Psoas muscle (tissue), 8 donors: ENCODE results near the gene ACTL6B. TPM values are rescaled to one million over a fixed set of nuclear protein-coding genes. Genes with fewer than 3 reads are reported as not detected.
A peak's percentile ranks its signal among the peaks of the same experiment; 100 is the strongest.

Experiments
- ATAC-seq, 4 donors: fragments of 200-7000 bp; cut with Tn5 transposase; one replicate each; pipeline ENCODE4 v1.9.1; 2020; ENCODE audit warnings: moderate library complexity in 3 of 4, mild to moderate bottlenecking in 2 of 4
- DNase-seq, 2 donors: peaks; one replicate each; pipeline ENCODE4 v3.0.0-alpha.2; 2020
- H3K27ac ChIP-seq: fragments of 200-600 bp; one replicate; pipeline ENCODE4 v1.8.0; 2022
- H3K27me3 ChIP-seq, 3 donors: fragments of 200-600 bp in 1 of 3; one replicate each; pipeline versions ENCODE4 v1.6.1 to v1.8.0; 2013 to 2022; ENCODE audit warnings: low read length in 2 of 3, mild to moderate bottlenecking in 2 of 3, moderate library complexity in 1 of 3; ENCODE audit not compliant: insufficient read depth in 3 of 3
- H3K36me3 ChIP-seq, 2 donors: fragments of 200-600 bp in 1 of 2; one replicate each; pipeline versions ENCODE4 v1.6.1 to v1.8.0; 2013 to 2022; ENCODE audit warnings: low read depth in 1 of 2, mild to moderate bottlenecking in 1 of 2, moderate library complexity in 1 of 2; ENCODE audit not compliant: insufficient read depth in 1 of 2
- H3K4me1 ChIP-seq: fragments of 200-600 bp; one replicate; pipeline ENCODE4 v1.8.0; 2022
- H3K4me3 ChIP-seq: fragments of 200-600 bp; one replicate; pipeline ENCODE4 v1.8.0; 2022; ENCODE audit warnings: mild to moderate bottlenecking
- H3K9me3 ChIP-seq: fragments of 200-600 bp; one replicate; pipeline ENCODE4 v1.8.0; 2022
- WGBS, 3 donors: extraction: QIAGEN DNeasy Blood & Tissue Kit; methylation state at CpG; one replicate each; pipeline versions ENCODE4 v1.1.6 to v1.1.7; 2013; 5-methylcytosine and 5-hydroxymethylcytosine counted together
- intact Hi-C, 2 donors: fragments of 100-400 bp; cut with DNase I; formaldehyde crosslinking; loops; one replicate each; pipeline versions ENCODE4 v1.11.0 to v1.14.2; 2022
- polyA plus RNA-seq, 3 donors: library from polyadenylated mRNA; stranded (reverse); fragments of 200-250 nt; gene quantifications; one replicate each; pipeline ENCODE4 v1.2.3, GENCODE V29; 2013
- total RNA-seq, 4 donors: library from RNA; stranded (reverse); fragmentation: NEBNext Ultra II Directional in 2 of 4; extraction: Animal tissue kit (Norgen Biotek cat#: 25700) in 2 of 4; gene quantifications; one replicate each; pipeline versions ENCODE4 v1.2.1 to v1.2.4, GENCODE V29; 2021 to 2023
- TF ChIP-seq, protein P1 (sequence below): fragments of 200-600 bp; IDR thresholded peaks from one replicate; pipeline ENCODE4 v1.8.0; 2022; ENCODE audit warnings: antibody characterized with exemption
- donor health status: healthy with polysubstance abuse.
- donor health status: DM: no; HTN: no; CAD: no; lungs with moderate emphysema.
- donor health status: Bipolar disorder and iron deficiency.
- donor health status: healthy.
- donor health status: DM: yes; HTN: yes; CAD: no.
- donor health status: DM: no; HTN: no; CAD: no.
- donor health status: DM: no; HTN: no; CAD: no.
- donor health status: DM: yes; HTN: yes; CAD: no.

The ACTL6B gene
- total and polyA plus RNA-seq, 7 donors: 0.03 TPM; not detected in 6

DNA sequence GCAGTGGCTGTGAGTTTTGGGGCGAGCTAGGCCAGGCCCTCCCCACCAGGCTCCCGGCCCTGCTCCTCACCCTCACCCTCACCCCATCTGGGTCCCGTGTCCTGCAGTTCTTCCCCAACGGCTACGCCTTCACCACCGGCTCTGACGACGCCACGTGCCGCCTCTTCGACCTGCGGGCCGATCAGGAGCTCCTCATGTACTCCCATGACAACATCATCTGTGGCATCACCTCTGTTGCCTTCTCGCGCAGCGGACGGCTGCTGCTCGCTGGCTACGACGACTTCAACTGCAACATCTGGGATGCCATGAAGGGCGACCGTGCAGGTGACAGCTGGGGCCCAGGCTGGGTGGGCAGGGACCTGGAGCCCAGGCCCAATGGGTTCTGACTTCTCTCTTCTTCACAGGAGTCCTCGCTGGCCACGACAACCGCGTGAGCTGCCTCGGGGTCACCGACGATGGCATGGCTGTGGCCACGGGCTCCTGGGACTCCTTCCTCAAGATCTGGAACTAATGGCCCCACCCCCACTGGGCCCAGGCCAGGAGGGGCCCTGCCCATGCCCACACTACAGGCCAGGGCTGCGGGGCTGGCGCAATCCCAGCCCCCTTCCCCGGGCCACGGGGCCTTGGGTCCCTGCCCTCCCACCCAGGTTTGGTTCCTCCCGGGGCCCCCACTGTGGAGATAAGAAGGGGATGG lies 22.2 kb upstream of the ACTL6B start:
- H3K4me1 ChIP-seq: no peaks in the 10 kb centered on the region
- no peaks in the 10 kb centered on the region for H3K9me3 ChIP-seq
- H3K27me3 ChIP-seq: no peaks in the 10 kb centered on the region
- TF ChIP-seq, protein P1, sequence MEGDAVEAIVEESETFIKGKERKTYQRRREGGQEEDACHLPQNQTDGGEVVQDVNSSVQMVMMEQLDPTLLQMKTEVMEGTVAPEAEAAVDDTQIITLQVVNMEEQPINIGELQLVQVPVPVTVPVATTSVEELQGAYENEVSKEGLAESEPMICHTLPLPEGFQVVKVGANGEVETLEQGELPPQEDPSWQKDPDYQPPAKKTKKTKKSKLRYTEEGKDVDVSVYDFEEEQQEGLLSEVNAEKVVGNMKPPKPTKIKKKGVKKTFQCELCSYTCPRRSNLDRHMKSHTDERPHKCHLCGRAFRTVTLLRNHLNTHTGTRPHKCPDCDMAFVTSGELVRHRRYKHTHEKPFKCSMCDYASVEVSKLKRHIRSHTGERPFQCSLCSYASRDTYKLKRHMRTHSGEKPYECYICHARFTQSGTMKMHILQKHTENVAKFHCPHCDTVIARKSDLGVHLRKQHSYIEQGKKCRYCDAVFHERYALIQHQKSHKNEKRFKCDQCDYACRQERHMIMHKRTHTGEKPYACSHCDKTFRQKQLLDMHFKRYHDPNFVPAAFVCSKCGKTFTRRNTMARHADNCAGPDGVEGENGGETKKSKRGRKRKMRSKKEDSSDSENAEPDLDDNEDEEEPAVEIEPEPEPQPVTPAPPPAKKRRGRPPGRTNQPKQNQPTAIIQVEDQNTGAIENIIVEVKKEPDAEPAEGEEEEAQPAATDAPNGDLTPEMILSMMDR: no peak
- 61 to 71% (median 66%) methylated on average over 35 of the region's 35 CpGs for WGBS, 3 donors
- H3K27ac ChIP-seq: no peak overlapping the region
- DNase-seq (peak in 1 of 2 donors; percentile 62), ATAC-seq (no peak)
- H3K4me3 ChIP-seq: no peak overlapping the region
- H3K36me3 ChIP-seq: peaks cover 3 to 71% of the 10 kb centered on the region in 2 donors
- intact Hi-C loops: loop anchor here in 1 of 2 donors (5.0 kb wide), 1 partner anchor 91 kb away; the partner anchor contains the start of genes FBXO24 and LRCH4

DNA sequence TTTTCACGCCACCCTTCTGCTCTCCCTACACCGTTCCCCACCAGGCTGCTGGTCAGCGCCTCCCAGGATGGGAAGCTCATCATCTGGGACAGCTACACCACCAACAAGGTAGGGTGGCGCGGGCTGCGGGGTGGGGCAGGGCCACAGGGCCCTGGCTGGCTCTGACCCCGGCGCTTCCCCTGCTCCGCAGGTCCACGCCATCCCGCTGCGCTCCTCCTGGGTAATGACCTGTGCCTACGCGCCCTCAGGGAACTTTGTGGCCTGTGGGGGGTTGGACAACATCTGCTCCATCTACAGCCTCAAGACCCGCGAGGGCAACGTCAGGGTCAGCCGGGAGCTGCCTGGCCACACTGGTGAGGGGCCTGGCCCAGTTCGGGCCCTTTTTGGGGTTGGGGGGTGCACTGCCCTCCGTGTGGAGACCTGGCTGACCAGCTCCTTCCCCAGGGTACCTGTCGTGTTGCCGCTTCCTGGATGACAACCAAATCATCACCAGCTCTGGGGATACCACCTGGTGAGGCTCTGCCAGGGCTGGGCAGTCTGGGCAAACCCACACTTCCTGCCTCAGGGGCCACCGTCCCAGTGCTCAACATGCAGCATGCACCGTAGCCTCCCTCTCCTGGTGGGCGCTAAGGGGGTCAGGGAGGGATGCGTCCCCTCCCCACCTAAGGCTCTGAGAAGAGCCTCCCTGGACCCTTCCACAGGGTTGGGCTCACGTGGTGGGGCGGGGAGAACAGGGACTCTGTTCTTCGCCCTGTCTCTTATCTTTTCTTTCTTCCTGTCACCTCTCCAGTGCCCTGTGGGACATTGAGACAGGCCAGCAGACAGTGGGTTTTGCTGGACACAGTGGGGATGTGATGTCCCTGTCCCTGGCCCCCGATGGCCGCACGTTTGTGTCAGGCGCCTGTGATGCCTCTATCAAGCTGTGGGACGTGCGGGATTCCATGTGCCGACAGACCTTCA lies 21.3 kb upstream of the ACTL6B start:
- Histone ChIP-seq H3K27ac (no peak overlapping the region), H3K27me3 (no peaks in the 10 kb centered on the region), H3K4me1 (no peaks in the 10 kb centered on the region), H3K9me3 (no peaks in the 10 kb centered on the region), H3K4me3 (no peak overlapping the region), H3K36me3 (peaks cover 3 to 62% of the 10 kb centered on the region in 2 donors)
- intact Hi-C loops: loop anchor here in 1 of 2 donors (5.0 kb wide), 1 partner anchor 90 kb away; the partner anchor contains the start of genes FBXO24 and LRCH4
- TF ChIP-seq, protein P1: no peak
- no peak for ATAC-seq
- 88 to 90% (median 88%) methylated on average over 36 of the region's 36 CpGs for WGBS, 3 donors
- peak in 1 of 2 donors; percentile 56 for DNase-seq

DNA sequence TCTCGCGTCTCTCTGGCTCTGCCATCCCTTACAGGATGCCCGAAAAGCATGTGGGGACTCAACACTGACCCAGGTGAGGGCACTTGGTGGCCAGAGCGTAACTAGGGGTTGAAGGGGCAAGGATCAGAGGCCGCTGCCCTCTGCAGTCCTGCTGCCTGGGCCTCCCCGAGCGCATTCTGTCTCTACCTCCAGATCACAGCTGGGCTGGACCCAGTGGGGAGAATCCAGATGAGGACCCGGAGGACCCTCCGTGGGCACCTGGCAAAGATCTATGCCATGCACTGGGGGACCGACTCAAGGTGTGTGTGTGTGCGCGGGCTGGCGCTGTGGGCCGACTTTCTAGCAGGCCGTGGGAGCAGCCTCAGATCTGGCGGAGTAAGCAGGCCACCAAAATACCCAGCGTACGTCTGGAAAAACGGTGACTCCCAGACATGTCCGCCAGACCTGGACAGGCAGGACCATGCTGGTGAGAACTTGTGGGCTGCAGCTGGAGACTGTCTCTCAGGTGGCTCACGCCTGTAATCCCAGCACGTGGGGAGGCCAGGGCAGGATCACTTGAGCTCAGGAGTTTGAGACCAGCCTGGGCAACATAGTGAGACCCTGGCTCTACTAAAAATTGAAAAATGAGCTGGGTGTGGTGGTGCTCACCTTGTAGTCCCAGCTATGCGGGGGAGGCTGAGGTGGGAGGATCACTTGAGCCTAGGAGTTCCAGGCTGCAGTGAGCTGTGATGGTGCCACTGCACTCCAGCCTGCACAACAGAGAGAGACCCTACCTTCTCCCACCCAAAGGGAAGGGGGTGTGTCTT lies 20.5 kb upstream of the ACTL6B start:
- Histone ChIP-seq H3K27me3 (no peaks in the 10 kb centered on the region), H3K4me1 (no peaks in the 10 kb centered on the region), H3K36me3 (peaks cover 3 to 53% of the 10 kb centered on the region in 2 donors), H3K9me3 (no peaks in the 10 kb centered on the region), H3K27ac (peak overlapping the region; percentile 97), H3K4me3 (peak overlapping the region; percentile 92)
- no peak for ATAC-seq
- WGBS, 3 donors: 81 to 88% (median 82%) methylated on average over 21 to 23 of the region's 23 CpGs
- TF ChIP-seq, protein P1: no peak
- DNase-seq: peak in 1 of 2 donors; percentile 57
- intact Hi-C loops: loop anchor here in 1 of 2 donors (5.0 kb wide), 1 partner anchor 89 kb away; the partner anchor contains the start of genes FBXO24 and LRCH4
